HL-60/S4 treated with retinoic acid at 250 ng/mL for 4 days and 3 days (cell line): Measurements from ENCODE around the gene CX3CR1.
"Not testable (repeated sequence)": the region's sequence is repeated elsewhere in the genome, so short reads cannot be mapped to it uniquely, and the experiment has no call there.

Experiments
- in situ Hi-C: fragments of 300-500 bp; cut with MboI; formaldehyde crosslinking; loops from 2 replicates; pipeline ENCODE4 v1.7.0; 2022; ENCODE audit warnings: low sequenced_read_pairs

CX3CR1 gene

GRCh38 chr3:39279745-39280517 is at the start of gene CX3CR1:
Gene CX3CR1, minus strand, starts transcription at chr3:39280036. Its CDS starts 13,527 bp downstream, at chr3:39266509.
- in situ Hi-C loops, result loop anchor here (10.0 kb wide), 1 partner anchor 85 kb away; the partner anchor contains the start of gene XIRP1

GRCh38 chr3:39329493-39329892 is 49.7 kb upstream of the CX3CR1 start, which contains the start of gene CCR8:
Gene CCR8, plus strand, starts transcription at chr3:39329709. Its CDS starts 2,623 bp downstream, at chr3:39332332.
- in situ Hi-C loops, result no loop called here

GRCh38 chr3:39327746-39328349 is 48.0 kb upstream of the CX3CR1 start:
- in situ Hi-C loops, result no loop called here

- in situ Hi-C loops, result no loop called here
Observed at GRCh38 chr3:39327053-39327745, 47.4 kb upstream of the CX3CR1 start.

- in situ Hi-C loops, result no loop called here
Observed at GRCh38 chr3:39325236-39325635, 45.4 kb upstream of the CX3CR1 start.

- in situ Hi-C loops, result no loop called here
Observed at GRCh38 chr3:39323494-39323893, 43.7 kb upstream of the CX3CR1 start.

GRCh38 chr3:39322936-39323335 is 43.1 kb upstream of the CX3CR1 start:
- in situ Hi-C loops, result no loop called here

- in situ Hi-C loops, result not testable (repeated sequence)
Observed at GRCh38 chr3:39322209-39322715, 42.4 kb upstream of the CX3CR1 start.

GRCh38 chr3:39321574-39321983 is 41.7 kb upstream of the CX3CR1 start:
- in situ Hi-C loops, result not testable (repeated sequence)

- in situ Hi-C loops, result no loop called here
Observed at GRCh38 chr3:39319249-39319648, 39.4 kb upstream of the CX3CR1 start.

GRCh38 chr3:39318301-39318700 is 38.5 kb upstream of the CX3CR1 start:
- in situ Hi-C loops, result no loop called here

GRCh38 chr3:39317571-39318169 is 37.8 kb upstream of the CX3CR1 start:
- in situ Hi-C loops, result no loop called here

GRCh38 chr3:39315420-39315819 is 35.6 kb upstream of the CX3CR1 start:
- in situ Hi-C loops, result no loop called here

- in situ Hi-C loops, result no loop called here
Observed at GRCh38 chr3:39313289-39313688, 33.5 kb upstream of the CX3CR1 start.

GRCh38 chr3:39302178-39302577 is 22.3 kb upstream of the CX3CR1 start:
- in situ Hi-C loops, result no loop called here

- in situ Hi-C loops, result no loop called here
Observed at GRCh38 chr3:39299279-39299678, 19.4 kb upstream of the CX3CR1 start.

GRCh38 chr3:39296197-39297077 is 16.6 kb upstream of the CX3CR1 start:
- in situ Hi-C loops, result no loop called here

- in situ Hi-C loops, result no loop called here
Observed at GRCh38 chr3:39295184-39295775, 15.4 kb upstream of the CX3CR1 start.

- in situ Hi-C loops, result no loop called here
Observed at GRCh38 chr3:39294446-39295183, 14.8 kb upstream of the CX3CR1 start.
